GM12892 (cell line): ENCODE results near the gene GLIPR1L1. TPM values are rescaled to one million over a fixed set of nuclear protein-coding genes. Genes with fewer than 3 reads are reported as not detected.
A peak's percentile ranks its signal among the peaks of the same experiment; 100 is the strongest.

ENCODE experiments used
- DNase-seq: peaks from one replicate; pipeline ENCODE4 v3.0.0; 2011; ENCODE audit not compliant: insufficient read length
- FAIRE-seq: peaks from 2 replicates; lab custom pipeline; 2011; peaks lifted over from hg19 to GRCh38; lab: Jason Lieb, UNC
- POLR2A ChIP-seq: IDR thresholded peaks from 2 replicates; pipeline ENCODE4 v1.6.1; 2011; ENCODE audit warnings: low read depth, low read length, control low read depth
- POLR2AphosphoS5 ChIP-seq: IDR thresholded peaks from 2 replicates; pipeline ENCODE4 v1.6.1; 2011; ENCODE audit warnings: low read depth, low read length, control low read depth
- TAF1 ChIP-seq: IDR thresholded peaks from 2 replicates; pipeline ENCODE4 v1.6.1; 2011; ENCODE audit warnings: low read depth, mild to moderate bottlenecking, control low read depth, low read length, borderline replicate concordance
- polyA plus RNA-seq: library from polyadenylated mRNA; unstranded; fragments of >200 nt; gene quantifications from one replicate; pipeline ENCODE4 v1.2.1, GENCODE V29; 2012; ENCODE audit warnings: missing spikeins, inconsistent platforms; ENCODE audit not compliant: missing spikeins

GLIPR1L1 gene, protein sequence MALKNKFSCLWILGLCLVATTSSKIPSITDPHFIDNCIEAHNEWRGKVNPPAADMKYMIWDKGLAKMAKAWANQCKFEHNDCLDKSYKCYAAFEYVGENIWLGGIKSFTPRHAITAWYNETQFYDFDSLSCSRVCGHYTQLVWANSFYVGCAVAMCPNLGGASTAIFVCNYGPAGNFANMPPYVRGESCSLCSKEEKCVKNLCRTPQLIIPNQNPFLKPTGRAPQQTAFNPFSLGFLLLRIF
- 0.85 TPM for polyA plus RNA-seq

GRCh38 chr12:75334384-75335030 is at the start of gene GLIPR1L1:
TSS of gene GLIPR1L1 (plus strand) at chr12:75334670. CDS start at chr12:75334729, 59 bp downstream.
- DNase-seq (peak; percentile 28), FAIRE-seq (peak; percentile 95)
- TF ChIP-seq TAF1 (no peak), POLR2A (no peak), POLR2AphosphoS5 (no peak)

GRCh38 chr12:75288860-75289259 is 45.6 kb upstream of the GLIPR1L1 start:
- TF ChIP-seq POLR2AphosphoS5 (no peak), POLR2A (no peak), TAF1 (no peak)
- FAIRE-seq (no peak), DNase-seq (no peak)

DNA sequence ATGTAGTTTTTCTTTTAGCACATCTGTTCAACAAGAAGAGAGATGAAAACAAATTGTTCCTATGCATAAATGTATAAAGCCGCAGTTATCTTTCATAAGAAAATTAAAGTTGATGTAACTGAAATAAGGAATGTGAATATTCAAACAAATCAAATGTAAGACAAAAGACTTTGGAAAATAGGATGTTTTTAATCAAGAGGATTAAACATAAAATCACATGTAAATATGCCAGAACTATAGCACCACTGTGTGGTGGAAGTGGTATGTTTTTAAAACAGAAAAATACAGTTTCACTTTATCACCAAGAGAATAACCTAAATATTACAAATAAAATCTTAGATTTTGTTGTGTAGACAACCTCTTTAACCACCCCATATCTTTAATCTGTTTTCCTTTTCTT is 44.7 kb upstream of the GLIPR1L1 start:
- DNase-seq (no peak), FAIRE-seq (no peak)
- TF ChIP-seq TAF1 (no peak), POLR2AphosphoS5 (no peak), POLR2A (no peak)

DNA sequence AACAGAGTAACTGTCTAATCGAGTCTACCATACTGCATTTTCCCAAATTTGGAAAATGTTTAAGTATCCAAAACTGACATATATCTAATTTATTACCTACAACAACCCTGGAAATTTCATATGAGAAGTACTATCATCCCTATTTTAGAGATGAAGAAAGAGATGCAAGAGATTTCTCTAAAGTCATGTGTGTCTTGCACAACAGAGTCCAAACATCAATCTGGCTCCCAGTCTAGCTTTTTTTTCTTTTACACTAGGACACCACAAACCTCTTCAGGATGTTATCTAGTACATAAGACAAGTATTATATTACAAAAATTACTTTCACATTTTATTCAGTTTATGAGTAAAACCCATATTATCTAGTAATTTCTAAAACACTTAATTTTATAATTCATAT is 43.5 kb upstream of the GLIPR1L1 start:
- FAIRE-seq (no peak), DNase-seq (no peak)
- TF ChIP-seq POLR2A: no peak
- no peak for TF ChIP-seq TAF1
- TF ChIP-seq POLR2AphosphoS5: no peak

GRCh38 chr12:75294336-75294735 is 40.1 kb upstream of the GLIPR1L1 start:
- TF ChIP-seq POLR2AphosphoS5: no peak
- TF ChIP-seq TAF1: no peak
- no peak for TF ChIP-seq POLR2A
- FAIRE-seq (no peak), DNase-seq (no peak)

GRCh38 chr12:75294797-75295196 is 39.7 kb upstream of the GLIPR1L1 start:
- no peak for FAIRE-seq
- no peak for DNase-seq

GRCh38 chr12:75302225-75302624 is 32.2 kb upstream of the GLIPR1L1 start:
- FAIRE-seq (peak; percentile 9), DNase-seq (no peak)
- no peak for TF ChIP-seq POLR2AphosphoS5
- TF ChIP-seq POLR2A: no peak
- no peak for TF ChIP-seq TAF1

More at GRCh38 chr12:75294797-75295196, 39.7 kb upstream of the GLIPR1L1 start:
- TF ChIP-seq POLR2A (no peak), POLR2AphosphoS5 (no peak), TAF1 (no peak)

GRCh38 chr12:75302781-75303180 is 31.7 kb upstream of the GLIPR1L1 start:
- DNase-seq (no peak), FAIRE-seq (no peak)
- TF ChIP-seq POLR2A: no peak
- no peak for TF ChIP-seq TAF1
- no peak for TF ChIP-seq POLR2AphosphoS5

DNA sequence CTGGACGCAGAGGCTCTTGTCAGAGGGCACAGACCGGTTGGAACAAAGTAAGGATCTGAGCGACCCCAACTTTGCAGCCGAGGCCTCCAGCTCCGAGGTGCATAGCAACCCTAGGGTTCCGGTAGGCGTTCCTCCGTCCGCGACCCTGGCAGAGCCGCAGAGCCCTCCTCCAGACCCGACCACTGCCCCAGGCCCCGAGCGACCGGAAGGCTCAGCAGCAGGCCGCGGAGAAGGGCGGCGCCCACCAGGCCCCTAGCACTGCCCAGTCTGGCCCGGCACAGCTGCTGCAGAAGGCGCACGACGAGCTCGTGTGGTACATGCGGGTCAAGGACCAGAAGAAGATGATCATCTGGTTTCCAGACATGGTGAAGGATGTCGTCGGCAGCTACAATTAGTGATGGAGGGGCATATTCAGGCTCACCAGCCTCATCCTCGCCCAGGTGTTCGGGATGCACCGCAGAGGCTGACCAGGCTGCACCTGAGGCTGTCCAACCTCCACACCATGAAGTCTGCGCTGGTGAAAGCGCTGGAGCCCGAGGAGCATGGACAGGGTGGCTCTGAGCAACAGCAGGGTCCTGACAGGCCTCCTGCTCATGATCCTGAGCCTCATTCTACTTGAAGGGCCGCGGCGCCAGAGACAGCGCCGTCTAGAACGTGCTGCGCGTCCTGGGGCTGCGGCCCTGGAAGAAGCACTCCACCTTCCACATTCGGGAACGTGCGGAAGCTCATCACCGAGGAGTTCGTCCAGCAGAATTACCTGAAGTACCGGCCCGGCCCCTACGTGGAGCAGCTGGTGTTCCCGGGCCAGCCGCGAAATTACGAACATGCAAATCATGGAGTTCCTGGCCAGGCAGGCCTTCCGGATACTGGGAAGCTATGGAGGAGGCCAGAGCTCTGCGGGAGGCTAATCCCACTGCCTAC is 28.8 kb upstream of the GLIPR1L1 start:
- FAIRE-seq: no peak
- TF ChIP-seq POLR2AphosphoS5: no peak

GRCh38 chr12:75308279-75308678 is 26.2 kb upstream of the GLIPR1L1 start:
- DNase-seq (no peak), FAIRE-seq (no peak)
- TF ChIP-seq TAF1 (no peak), POLR2A (no peak), POLR2AphosphoS5 (no peak)

More for the DNA sequence above, 28.8 kb upstream of the GLIPR1L1 start:
- DNase-seq: no peak

DNA sequence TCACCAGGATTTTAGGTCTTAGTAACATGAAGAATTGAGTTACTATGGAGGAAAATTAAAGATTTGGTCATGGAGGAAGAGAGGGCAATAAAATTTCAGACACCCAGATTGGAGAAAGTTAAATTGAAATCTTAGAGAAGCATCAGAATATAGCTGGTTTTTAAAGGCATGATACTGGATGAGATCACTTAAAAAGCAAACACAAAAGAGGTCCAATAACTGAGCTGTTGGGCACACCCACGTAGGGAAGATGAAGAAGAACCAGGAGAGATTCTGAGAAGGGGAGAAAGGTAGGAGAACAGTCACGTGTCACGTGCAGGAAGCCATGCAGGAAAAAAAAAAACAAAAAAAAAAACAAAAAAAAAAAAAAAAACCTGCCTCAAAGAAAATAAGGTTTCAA is 23.1 kb upstream of the GLIPR1L1 start:
- DNase-seq (no peak), FAIRE-seq (no peak)
- TF ChIP-seq TAF1 (no peak), POLR2AphosphoS5 (no peak), POLR2A (no peak)

DNA sequence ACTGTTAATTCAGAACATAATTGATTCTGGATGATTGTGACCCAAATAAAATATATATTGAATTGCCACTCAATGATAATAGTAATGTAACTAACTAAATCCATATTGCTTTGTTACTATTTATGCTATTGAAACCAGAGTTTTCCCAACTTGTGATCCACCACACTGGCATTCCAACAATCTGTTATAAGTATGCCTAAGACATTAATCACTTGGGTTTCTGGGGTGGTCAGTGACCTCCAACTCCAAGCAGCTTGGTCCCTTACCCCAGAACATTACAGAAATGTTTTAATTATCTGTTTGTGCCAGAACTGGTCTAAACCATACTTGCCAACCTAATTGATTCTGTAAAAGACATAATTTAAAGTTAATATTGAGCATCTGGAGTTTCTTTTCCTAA is 19.0 kb upstream of the GLIPR1L1 start:
- no peak for TF ChIP-seq TAF1
- TF ChIP-seq POLR2AphosphoS5: no peak
- TF ChIP-seq POLR2A: no peak
- DNase-seq: no peak
- no peak for FAIRE-seq
